ENCODE data around the gene DUT.

DUT gene

GRCh38 chr15:48331796-48332641, 790 bp downstream of the DUT start:
- DNase-seq, result peak; percentile 51 to 77

DNA sequence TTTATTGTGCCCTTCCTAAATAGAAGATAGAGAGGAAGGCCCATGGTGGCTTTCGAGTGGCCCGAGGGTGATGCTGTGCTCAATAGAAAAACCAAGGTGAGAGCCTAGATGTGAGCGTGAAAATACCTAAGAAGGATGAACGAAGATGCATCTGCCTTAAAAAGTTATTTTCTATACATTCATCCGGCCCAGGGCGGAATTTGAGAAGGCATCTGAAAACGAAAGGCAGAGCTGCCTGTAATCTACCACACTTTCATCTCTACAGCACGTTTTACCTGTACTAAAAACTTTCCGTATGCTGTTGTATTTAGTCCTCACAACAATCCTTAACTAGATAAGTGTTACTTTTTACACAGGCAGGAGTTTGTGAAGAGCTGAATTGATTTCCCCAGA, 1.4 kb downstream of the DUT start:
- peak in 1 of 2 experiments; percentile 4 for DNase-seq

- DNase-seq, result no peak
Measured at GRCh38 chr15:48333540-48333939, 2.3 kb downstream of the DUT start.

DNA sequence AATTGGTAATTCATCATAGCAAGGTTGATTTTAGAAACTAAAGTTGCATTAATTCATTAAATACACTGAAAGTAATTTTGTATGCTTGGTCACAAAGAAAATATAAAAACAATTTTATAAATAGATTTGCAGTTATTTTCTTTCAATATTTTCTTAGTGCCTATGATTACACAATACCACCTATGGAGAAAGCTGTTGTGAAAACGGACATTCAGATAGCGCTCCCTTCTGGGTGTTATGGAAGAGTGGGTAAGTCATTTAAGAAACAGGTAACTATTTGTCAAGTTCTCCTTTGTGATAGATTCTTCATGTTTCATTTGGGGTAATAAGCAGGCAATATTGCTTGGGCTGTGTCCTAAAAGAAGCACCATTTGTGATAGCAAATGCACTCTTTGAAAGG, 3.0 kb downstream of the DUT start:
- DNase-seq, result no peak

- no peak for DNase-seq
Measured at GRCh38 chr15:48336940-48337339, 5.7 kb downstream of the DUT start.

- no peak for DNase-seq
Measured at GRCh38 chr15:48337607-48338006, 6.4 kb downstream of the DUT start.

- DNase-seq, result no peak
Measured at GRCh38 chr15:48340111-48340510, 8.9 kb downstream of the DUT start.

- no peak for DNase-seq
Measured at GRCh38 chr15:48343865-48344264, 12.6 kb downstream of the DUT start.

DNA sequence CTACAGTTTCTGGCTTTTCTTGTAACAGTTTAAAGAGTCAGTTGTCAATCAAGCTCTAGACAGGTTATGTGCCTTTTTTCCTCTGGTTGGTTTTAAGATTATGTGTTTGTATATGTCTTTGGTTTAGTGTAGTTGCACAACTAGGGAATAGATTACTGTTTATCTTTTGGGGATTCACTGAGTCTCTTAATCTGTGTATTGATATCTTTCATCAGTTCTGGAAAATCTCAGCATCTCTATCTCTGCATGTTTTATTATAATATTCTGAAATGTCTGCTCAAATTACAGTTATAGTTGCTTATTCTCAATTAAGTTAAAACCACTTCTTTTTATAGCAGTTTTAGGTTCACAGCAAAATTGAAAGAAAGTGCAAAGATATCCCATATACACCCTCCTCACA, 14.3 kb downstream of the DUT start:
- no peak for DNase-seq

DNA sequence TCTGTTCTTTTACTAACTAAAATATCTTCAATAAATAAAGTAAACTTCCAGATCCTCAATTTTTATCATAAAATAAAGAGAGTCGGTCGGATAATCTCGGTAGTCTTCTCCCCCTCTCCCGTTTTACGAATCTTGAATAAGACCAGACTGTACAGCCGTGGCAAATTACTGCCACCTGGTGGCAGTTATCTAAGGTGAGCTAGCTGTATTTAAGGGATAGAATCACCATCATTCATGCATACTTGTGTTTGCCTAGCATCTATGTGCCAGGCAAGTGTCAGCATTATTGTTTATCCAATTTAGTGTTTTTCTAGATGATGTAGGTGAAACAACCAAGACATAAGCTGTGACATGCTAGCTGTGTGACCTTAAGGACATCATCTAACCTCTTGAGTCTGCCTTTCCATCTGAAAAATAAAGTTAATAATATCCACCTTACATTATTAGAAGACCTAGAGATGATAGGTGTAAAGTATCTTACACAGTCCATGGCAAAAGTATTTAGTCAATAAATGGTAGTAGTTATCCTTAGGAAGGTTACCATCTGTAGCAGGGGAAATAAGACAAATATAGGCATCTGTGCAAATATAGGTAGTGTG, 21.3 kb downstream of the DUT start:
- DNase-seq, result peak; percentile 21 to 34

GRCh38 chr15:48354694-48355303, 23.6 kb downstream of the DUT start:
- DNase-seq, result no peak

DNA sequence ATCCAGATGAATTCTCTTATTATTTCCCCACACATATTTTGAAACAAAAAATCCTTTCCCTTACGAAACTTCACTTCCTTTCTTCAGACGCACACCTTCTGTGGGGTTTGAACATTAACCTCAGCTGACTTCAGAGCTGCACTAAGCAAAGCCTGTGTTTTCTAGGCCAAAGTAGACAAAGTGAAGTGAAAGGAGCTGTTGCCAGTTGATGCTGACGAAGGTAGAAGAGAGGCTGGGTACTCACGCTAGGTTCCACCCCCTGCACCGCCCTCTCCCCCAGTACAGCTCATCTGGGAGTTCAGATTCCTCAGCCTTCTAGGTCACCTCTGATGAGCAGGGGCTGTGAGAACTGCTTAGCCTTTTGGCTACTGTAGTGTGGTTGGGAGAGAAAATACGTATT, 24.1 kb downstream of the DUT start:
- no peak for DNase-seq

DNA sequence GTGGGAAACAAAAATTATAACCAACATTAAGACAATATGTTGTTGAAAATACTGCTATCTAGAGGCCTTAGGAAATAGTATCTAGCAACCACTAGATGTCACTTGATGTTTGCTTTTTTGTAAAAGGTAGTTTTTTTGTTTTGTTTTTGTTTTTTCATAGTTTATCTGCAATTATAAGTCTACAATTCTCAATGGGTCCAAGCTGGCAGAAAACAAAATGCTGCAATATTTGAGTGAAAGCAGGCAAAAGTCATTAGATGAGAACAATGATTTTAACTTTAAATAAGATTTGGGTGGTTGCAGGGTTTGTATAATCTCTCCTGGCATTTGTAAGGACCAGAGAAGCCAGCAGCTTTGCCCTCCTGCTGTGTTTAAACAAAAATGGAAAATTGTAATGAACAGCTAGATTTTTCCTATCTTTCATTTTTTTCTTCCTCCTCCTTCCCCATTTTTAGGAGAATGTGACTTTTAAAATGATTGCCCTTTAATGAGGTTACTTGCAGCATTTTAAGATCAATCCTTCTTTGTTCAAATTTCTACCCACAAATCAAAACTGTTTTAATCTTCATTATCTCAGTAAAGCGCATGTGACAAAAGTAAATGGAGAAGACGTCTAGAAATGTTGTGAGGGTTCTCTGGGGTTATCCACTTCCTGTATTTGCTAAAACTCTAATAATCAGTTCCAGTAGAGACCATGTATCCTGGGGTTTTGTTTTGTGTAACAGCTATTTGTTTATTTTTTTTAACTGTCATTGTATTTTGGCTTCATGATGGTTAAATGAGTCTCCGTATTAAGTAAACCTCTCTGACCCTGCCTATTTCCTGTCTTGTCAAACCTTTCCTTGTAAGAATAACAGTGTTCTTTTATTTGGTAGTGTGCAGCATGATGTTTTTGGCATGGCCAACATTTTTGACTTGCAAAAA, 27.3 kb downstream of the DUT start:
- DNase-seq, result no peak

GRCh38 chr15:48360841-48361240, 29.6 kb downstream of the DUT start:
- no peak for DNase-seq

- DNase-seq, result no peak
Measured at GRCh38 chr15:48361685-48362084, 30.5 kb downstream of the DUT start.

DNA sequence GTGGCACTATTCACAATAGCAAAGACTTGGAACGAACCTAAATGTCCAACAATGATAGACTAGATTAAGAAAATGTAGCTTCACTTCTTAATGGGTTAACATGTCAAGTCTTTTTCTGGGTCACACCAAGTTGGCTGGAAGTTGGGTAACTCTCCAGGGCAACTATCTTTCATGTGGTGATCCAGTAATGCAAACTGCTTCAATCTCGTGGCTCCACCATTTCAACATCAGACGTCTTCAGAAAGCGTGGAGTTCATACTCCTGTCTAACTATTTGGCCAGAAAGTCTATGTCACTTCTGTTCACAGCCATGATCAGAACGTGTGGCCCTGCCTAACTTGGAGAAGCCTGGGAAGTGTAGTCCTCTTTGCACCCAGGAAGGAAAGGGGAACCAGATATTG, 32.2 kb downstream of the DUT start:
- DNase-seq, result no peak

DNA sequence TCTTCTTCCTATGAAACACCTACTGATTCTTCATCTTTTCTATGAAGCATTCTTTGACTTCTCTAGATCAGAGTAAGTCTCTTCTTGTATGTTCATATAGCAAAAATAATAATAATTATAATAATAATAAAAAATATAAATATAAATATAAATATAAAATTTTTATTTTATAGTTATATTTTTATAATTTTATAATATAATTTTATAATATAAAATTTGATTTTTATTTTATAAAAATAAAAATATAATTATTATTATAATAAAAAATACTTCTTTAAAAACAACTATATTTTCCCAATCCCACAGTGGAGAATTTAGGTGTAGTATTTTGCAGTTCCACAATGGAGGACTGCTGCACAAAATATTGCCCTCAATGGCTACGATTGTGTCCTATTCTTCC, 34.3 kb downstream of the DUT start:
- no peak for DNase-seq

- DNase-seq, result no peak
Measured at GRCh38 chr15:48366584-48367312, 35.5 kb downstream of the DUT start.

GRCh38 chr15:48367483-48367882, 36.3 kb downstream of the DUT start:
- DNase-seq, result no peak

GRCh38 chr15:48370460-48370859, 39.2 kb downstream of the DUT start:
- no peak for DNase-seq

GRCh38 chr15:48371550-48371949, 40.3 kb downstream of the DUT start:
- no peak for DNase-seq

DNA sequence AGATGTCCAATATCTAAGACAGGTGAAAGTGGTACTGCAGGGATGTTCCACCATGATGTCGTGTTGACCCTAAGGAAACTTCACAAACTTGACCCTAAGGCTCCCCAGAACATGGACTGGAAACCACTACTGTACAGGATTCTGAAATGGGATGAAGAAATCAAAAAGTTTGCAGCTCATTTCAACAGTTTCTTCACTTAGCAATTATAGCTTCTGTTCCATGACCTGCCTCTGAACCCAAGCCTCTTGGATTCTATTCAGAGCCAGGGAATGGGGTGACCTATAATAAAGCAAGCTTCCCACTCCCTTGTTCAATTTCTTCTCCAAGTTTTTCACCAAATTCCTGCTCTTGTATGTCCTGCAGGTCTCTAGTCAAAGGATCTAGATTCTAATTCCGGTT, 40.7 kb downstream of the DUT start:
- DNase-seq, result no peak

Measured in stimulated activated CD4-positive, alpha-beta T cell treated with anti-CD3 and anti-CD28 coated beads, Interleukin-4, amount 100 ng/mL, for 4 hours (primary cell).